HG02938 (cell line): Measurements from ENCODE around the gene UQCC5.

Experiments
- ATAC-seq: cut with Tn5 transposase; IDR thresholded peaks from one replicate; pipeline ENCODE4 v1.9.1; 2021; ENCODE audit warnings: mild to moderate bottlenecking, moderate library complexity; ENCODE audit not compliant: unreplicated experiment

UQCC5 gene, protein sequence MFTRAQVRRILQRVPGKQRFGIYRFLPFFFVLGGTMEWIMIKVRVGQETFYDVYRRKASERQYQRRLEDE

DNA sequence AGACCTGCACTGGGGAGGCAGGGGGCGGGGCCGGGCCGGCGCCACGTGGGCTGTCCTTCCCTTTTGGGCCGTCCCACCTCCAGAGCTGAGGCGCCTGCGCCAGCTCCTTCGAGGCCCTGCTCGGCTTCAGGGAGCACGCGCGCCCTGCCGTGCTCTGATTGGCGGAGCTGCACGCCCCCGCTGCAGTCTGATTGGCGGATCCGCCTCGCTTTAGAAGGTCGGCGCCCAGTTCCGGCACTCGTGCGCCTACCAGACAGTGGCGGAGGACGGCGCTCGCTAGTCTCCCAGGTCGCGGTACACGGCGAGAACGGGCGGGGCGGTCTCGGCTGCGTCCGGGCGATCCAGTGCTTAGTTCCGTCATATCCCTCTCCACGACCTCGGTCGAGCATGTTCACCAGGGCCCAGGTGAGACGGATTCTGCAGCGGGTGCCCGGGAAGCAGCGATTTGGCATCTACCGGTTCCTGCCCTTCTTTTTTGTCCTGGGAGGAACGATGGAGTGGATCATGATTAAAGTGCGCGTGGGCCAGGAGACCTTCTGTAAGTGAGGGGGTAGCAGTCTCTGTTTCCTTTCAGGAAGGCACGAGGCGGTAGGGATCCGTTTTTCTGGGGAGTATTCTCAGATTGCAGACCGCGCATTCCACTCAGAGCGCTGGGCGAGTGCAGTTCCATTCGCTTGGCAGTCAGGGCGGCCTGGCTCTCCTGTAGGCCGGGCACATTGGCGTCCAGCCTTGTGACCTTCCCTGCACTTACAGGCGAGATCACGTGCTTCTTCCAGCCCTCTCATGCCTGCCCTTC lies at the start of gene UQCC5:
Gene UQCC5, plus strand, starts transcription at position 237 of the 796 bp plus-strand sequence. Its CDS starts 151 bp downstream, at position 388.
- ATAC-seq = peak; percentile 79

DNA sequence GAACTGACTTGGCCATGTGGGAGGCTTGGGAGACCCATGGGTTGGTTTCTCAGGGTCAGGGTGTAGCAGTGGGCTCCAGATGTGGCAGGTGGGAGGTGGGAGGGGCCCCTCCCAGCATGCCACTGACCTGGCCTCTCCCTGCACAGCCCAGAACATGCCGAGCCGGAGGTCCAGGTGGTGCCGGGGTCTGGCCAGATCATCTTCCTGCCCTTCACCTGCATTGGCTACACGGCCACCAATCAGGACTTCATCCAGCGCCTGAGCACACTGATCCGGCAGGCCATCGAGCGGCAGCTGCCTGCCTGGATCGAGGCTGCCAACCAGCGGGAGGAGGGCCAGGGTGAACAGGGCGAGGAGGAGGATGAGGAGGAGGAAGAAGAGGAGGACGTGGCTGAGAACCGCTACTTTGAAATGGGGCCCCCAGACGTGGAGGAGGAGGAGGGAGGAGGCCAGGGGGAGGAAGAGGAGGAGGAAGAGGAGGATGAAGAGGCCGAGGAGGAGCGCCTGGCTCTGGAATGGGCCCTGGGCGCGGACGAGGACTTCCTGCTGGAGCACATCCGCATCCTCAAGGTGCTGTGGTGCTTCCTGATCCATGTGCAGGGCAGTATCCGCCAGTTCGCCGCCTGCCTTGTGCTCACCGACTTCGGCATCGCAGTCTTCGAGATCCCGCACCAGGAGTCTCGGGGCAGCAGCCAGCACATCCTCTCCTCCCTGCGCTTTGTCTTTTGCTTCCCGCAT lies 49.2 kb upstream of the UQCC5 start:
- ATAC-seq = no peak

DNA sequence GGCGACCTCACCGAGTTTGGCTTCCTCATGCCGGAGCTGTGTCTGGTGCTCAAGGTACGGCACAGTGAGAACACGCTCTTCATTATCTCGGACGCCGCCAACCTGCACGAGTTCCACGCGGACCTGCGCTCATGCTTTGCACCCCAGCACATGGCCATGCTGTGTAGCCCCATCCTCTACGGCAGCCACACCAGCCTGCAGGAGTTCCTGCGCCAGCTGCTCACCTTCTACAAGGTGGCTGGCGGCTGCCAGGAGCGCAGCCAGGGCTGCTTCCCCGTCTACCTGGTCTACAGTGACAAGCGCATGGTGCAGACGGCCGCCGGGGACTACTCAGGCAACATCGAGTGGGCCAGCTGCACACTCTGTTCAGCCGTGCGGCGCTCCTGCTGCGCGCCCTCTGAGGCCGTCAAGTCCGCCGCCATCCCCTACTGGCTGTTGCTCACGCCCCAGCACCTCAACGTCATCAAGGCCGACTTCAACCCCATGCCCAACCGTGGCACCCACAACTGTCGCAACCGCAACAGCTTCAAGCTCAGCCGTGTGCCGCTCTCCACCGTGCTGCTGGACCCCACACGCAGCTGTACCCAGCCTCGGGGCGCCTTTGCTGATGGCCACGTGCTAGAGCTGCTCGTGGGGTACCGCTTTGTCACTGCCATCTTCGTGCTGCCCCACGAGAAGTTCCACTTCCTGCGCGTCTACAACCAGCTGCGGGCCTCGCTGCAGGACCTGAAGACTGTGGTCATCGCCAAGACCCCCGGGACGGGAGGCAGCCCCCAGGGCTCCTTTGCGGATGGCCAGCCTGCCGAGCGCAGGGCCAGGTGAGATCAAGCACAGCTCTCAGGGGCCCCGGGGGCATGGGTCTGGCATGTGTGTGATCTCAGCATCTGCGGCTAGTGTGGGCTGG lies 48.4 kb upstream of the UQCC5 start:
- ATAC-seq = no peak

DNA sequence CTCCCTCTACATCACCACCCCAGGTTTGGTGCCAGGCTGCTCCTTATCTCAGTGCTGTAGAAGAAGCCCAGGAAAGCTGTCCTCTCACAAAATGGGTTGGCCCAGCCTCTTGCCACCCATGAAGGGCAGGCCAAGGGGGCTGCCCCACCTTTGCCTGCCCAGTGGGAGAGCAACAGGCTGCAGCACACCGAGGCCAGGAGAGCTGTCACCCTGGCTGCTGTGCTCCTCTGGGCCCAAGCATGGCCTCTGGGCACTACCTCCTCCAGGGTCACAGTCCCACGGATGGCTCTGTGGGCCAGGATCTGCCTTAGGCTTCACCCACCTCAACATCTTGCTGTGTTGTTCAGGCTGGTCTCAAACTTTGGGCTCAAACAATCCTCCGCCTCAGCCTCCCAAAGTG lies 47.7 kb upstream of the UQCC5 start:
- no peak for ATAC-seq

DNA sequence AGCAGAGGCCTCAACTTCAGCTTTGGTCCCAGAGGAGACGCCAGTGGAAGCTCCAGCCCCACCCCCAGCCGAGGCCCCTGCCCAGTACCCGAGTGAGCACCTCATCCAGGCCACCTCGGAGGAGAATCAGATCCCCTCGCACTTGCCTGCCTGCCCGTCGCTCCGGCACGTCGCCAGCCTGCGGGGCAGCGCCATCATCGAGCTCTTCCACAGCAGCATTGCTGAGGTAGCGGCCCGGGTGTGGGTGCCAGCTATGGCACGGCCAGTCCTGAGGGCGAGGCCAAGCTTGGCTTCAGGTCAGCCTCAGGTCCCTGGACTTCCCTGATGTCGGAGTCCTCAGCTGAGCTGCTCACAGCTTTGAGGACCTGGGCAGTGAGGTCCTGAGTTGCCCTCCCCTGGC lies 47.0 kb upstream of the UQCC5 start:
- ATAC-seq = no peak

DNA sequence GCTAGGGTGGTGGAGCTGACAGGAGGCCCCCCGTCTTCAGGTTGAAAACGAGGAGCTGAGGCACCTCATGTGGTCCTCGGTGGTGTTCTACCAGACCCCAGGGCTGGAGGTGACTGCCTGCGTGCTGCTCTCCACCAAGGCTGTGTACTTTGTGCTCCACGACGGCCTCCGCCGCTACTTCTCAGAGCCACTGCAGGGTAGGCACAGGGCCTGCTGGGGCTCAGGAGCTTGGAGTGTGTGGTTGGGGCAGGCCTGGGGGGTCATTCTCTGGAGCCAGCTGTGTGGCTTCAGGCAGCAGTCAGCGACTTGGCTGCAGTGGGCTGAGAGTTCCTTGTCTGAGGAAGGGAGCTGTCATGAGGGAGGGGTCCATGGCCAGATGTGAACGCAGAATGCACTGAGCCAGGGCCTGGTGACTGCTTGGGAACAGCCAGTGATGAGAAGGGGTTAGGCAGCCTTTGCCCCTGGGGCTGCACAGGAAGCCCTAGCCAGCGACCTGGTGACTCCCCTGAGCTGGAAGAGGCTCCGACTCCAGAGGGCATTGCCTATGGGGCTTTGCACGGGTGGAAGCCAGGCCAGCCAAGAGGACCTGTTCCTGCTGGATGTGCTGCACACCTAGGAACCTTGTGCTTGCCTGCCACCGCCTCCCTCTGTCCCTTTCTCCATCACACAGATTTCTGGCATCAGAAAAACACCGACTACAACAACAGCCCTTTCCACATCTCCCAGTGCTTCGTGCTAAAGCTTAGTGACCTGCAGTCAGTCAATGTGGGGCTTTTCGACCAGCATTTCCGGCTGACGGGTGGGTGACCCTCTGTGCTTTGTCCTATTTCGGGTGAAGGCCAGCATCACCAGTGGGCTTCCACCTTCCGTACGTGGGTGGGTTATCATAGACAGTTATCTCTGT lies 46.1 kb upstream of the UQCC5 start:
- no peak for ATAC-seq

DNA sequence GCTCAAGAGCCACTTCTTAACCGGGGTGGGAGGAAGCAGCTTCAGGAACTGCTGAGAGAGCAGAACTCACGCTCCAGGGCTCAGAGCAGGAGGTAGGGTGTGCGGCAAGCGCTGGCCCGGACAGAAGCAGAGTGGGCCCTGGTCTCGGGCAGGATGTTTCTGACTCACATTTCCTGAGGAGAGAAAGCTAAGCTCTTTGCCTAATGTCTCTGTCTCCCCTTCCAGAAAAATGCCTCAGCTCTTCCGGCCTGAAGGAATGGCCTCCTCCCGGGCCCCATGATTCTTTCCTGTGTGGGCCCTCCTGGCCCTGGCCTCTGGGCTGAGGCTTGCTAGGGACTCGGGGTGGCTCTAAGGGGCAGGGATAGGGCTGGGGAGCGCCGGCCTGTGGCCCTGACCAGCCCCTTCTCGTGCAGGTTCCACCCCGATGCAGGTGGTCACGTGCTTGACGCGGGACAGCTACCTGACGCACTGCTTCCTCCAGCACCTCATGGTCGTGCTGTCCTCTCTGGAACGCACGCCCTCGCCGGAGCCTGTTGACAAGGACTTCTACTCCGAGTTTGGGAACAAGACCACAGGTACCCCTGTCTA lies 45.4 kb upstream of the UQCC5 start:
- no peak for ATAC-seq

DNA sequence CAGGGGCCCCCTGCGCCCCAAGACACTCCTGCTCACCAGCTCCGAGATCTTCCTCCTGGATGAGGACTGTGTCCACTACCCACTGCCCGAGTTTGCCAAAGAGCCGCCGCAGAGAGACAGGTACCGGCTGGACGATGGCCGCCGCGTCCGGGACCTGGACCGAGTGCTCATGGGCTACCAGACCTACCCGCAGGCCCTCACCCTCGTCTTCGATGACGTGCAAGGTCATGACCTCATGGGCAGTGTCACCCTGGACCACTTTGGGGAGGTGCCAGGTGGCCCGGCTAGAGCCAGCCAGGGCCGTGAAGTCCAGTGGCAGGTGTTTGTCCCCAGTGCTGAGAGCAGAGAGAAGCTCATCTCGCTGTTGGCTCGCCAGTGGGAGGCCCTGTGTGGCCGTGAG lies 44.3 kb upstream of the UQCC5 start:
- ATAC-seq = no peak

DNA sequence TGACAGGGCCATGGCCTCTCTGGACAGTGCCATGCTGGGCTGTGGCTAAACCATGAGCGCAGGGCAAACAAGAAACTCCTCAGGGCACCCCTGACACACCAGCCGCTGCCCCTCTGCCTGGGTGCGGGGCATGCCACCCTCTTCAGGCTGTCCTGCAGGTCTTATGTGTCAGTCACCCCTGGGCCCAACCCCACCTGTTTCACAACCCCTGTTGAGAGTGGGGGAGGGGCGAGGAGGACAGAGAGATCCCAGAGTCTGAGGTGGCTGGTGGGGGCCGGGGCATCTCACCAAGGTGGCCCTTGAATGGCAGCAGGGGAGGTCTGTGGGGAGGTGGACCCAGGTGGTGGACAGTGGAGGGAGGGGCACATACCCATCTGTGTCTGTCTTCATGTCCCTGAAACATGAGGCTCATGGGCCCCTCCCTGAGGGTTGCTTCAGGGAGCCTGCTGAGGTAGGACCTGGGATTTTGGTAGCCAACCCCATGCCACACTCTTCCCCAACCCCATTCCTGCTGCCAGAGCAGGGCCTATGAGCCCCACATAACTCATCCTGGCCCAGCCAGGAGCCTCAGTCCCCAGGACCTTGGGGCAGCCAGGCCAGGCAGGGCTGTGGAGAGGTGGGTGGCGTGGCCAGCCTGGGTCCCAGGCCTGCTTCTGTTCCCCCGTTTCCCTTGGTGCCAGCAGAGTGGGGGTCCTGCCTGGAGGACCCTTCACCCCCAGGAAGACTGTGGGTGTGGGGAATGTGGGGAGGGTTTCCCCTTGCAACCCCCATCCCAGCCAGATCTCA lies 43.0 kb upstream of the UQCC5 start:
- ATAC-seq = no peak

DNA sequence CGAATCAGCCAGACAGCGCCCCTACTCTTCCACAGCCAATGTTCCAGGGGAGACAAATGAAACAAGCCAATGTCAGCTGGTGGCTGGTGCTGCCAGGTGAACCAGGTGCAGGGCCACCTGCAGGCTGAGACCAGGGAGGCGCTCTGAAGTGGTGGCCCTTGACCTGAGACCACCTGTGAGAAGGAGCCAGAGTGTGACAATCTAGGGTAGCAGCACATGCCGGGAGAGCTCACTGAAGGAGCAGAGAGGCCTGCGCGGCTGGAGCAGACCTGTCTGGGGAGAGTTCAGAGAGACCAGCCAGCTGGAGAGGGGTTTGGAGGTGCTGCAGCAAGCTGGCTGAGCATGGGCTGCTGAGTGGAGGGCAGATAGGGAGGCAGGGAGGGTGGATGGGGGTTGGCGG lies 42.0 kb upstream of the UQCC5 start:
- ATAC-seq = no peak

DNA sequence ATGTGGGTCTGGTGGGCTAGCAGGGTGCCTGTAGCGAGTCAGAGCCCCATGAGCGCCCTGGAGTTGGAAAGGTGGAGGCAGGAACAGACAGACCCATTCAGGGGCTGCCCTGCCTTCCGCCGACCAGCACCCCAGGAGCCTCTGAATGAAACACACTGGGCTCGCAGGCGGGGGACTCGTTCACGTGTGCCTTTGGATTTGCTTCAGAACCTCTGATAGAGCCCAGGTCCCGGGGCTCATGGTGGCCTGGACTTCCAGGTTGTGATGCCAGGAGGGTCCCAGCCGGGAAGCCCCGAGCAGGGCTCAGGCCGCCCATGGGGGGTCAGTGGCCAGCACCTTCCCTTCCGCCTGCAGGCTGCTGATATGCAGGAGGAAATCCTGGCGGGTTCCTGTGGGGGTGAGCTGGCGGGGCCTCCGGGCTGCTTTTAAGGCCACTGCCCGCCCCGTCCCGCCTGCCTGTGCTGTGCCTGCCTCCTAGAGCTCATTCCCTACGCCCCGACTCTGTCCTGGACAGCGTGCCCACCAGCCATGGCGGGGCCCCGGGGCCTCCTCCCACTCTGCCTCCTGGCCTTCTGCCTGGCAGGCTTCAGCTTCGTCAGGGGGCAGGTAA lies 41.4 kb upstream of the UQCC5 start, which contains the start of gene STAB1:
Gene STAB1, plus strand, starts transcription at position 453 of the 610 bp plus-strand sequence. Its CDS starts 76 bp downstream, at position 529.
- ATAC-seq = no peak

DNA sequence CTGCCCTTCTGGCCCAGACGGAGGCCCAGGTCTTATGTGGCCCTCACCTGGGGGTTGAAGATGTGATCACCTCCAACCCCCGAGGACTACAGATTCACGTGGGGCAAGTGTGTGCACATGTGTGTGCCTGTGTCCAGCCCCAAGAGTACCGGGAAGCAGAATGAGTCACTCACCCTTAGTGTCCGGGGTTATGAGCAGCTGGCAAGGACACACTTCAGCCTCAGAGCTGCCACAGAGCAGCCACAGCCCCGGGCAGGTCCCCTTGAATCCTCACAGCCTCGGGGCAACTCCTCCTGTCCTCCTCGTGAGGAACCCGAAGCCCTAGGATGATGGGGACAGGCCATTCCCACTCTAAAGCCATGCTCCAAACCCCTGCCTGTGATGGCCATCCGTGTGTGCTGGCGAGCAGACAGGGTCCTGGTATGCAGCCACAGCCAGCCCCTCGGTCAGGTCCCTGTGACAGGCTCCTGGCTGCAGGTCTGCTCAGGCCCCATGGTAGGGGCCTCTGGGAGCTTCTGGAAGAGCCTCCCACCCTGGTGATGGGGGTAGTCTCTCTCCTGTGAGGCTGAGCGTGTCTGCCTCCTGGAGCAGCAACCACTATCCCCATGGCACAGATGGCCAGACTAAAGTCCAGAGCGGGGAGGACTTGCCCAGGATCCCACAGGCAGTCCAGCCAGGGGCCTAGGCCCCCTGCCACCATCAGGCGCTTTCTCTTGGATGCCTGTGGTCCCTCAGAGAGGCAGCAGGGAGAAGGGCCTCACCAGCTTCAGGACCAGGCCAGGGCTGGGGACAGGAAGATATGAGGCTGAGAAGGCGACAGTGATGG lies 40.4 kb upstream of the UQCC5 start:
- ATAC-seq = no peak

DNA sequence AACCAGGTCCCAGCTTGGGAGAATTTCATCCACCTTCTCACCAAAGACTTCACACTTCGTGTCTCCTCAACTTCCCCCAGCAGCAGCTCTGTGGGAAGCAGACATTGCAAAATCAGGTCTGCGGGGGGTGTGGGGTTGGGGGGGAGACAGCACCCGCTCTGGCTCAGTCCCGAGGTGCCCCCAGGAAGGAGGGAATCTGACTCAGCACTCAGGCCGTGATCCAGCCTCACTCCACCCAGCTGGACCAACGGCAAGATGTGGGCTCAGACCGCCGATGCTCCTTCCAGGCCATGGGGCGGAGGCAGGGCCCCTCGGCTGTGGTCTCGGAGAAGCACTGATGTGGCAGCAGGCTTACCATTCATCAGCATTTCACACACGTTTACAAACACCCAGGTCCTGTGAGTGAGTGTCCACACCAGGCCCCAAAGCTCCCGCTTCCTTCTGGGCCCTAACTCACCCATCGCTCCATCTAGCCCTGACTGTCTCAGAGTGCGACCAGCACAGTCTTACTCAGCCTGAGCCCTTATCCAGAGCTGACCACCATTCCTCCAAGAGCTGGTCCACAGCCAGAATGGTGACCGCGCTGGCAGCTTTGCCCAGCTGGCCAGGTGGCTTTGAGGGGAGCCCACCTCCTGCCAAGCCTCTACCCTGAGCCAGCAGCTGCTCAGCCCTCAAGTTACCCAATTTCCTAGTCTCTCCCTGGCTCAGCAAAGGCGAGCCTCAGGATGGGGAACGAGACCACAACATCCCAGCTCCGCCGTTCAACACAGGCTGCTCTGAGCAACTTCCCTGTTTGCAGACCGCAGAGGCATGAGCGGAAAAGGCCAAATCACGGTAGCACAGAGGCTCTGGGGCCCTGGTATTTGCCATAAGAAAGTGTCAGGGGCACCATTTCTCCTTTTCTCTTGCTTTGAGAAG lies 38.0 kb upstream of the UQCC5 start:
- ATAC-seq = no peak

DNA sequence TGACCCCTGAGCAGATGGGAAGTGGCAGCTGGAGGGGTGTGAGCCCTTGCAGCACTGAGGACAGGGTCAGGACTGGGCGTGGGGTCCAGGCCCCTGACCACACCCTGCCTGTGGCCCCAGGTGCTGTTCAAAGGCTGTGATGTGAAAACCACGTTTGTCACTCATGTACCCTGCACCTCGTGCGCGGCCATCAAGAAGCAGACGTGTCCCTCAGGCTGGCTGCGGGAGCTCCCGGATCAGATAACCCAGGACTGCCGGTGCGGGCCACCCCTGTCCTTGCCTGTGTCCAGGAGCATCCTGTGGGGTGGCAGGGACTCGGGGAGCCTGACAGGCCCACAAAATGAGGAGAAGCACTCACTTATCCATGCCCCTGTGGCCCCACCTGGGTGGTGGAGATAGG lies 35.4 kb upstream of the UQCC5 start:
- ATAC-seq = no peak

DNA sequence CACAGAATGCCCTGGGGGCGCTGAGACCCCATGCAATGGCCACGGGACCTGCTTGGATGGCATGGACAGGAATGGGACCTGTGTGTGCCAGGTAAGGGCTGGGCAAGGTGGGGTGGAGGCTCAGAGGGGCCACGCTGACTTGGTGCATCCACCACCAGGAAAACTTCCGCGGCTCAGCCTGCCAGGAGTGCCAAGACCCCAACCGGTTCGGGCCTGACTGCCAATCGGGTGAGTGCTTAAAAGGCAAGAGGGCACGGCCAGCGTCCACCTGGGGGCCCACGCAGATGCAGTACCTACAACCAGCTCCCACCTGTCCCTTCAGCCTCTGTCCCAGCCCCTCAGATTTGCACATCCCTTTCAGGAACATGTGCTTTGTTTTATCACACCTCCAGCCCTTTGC lies 34.4 kb upstream of the UQCC5 start:
- ATAC-seq = no peak

DNA sequence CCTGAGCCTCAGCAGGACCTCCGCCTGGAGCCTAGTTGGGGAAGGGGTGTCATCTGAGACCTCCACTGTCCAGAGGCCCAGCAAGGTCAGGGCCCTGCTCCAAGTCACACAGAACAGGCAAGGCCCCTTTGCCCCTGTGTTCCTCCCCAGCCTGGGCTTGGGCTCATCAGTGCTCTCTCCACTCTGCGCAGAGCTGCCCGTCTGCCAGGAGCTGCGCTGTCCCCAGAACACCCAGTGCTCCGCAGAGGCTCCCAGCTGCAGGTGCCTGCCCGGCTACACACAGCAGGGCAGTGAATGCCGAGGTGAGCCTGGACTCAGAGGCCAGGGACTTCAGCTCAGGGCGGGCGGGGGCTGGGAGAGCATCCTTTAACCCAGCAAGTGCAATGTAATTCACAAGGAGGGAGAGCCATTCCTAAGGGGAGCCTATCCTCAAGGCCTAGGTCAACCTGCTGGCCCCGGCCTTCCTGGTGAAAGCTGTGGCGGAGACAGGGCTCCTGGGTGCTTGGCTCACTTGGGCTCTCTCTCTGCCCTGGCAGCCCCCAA lies 33.5 kb upstream of the UQCC5 start:
- ATAC-seq = no peak
